ENCODE measurements around the gene NLRP12. TPM values are rescaled to one million over a fixed set of nuclear protein-coding genes. Genes with fewer than 3 reads are reported as not detected.
A peak's percentile ranks its signal among the peaks of the same experiment; 100 is the strongest.

Gene NLRP12, protein sequence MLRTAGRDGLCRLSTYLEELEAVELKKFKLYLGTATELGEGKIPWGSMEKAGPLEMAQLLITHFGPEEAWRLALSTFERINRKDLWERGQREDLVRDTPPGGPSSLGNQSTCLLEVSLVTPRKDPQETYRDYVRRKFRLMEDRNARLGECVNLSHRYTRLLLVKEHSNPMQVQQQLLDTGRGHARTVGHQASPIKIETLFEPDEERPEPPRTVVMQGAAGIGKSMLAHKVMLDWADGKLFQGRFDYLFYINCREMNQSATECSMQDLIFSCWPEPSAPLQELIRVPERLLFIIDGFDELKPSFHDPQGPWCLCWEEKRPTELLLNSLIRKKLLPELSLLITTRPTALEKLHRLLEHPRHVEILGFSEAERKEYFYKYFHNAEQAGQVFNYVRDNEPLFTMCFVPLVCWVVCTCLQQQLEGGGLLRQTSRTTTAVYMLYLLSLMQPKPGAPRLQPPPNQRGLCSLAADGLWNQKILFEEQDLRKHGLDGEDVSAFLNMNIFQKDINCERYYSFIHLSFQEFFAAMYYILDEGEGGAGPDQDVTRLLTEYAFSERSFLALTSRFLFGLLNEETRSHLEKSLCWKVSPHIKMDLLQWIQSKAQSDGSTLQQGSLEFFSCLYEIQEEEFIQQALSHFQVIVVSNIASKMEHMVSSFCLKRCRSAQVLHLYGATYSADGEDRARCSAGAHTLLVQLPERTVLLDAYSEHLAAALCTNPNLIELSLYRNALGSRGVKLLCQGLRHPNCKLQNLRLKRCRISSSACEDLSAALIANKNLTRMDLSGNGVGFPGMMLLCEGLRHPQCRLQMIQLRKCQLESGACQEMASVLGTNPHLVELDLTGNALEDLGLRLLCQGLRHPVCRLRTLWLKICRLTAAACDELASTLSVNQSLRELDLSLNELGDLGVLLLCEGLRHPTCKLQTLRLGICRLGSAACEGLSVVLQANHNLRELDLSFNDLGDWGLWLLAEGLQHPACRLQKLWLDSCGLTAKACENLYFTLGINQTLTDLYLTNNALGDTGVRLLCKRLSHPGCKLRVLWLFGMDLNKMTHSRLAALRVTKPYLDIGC
- total RNA-seq = 10 to 100 TPM in 1 of 3 donors, under 1 TPM in 2; 0.35 to 13.6 (median 0.84) TPM
- 1.4 TPM for total RNA-seq (2013)

DNA sequence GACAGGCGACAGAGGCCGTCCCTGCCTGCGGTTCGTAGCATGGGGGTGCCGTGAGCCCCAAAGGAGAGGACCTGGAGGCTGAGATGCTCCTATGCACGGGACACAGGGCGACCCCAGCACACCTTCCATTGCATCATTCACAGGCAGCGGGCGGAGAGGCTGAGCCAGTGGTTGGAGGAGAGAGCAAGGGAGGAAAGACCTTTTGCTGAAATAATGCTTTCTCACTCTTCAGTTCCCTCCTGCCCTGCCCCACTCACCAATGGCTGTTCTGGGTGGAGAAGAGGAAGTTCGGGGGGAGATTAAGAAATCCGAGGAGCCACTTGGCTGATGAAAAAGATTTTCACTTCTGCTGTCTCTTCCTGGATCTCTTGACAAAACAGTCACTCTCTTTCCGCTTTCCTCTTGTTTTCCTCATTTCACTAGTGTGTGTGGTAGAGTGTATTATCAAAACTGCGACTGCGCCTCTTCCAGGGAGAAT is at the start of gene NLRP12:
Gene NLRP12, minus strand, starts transcription at position 181 of the 478 bp plus-strand sequence. Its CDS starts 140 bp downstream, at position 41.
- Histone ChIP-seq H3K9me3 (ENCODE audit: control insufficient read depth, insufficient read depth, low read length) (no peaks in the 10 kb centered on the region), H3K4me3 (ENCODE audit: low read length) (no peak within 1 kb of the TSS), H3K4me1 (ENCODE audit: control insufficient read depth, insufficient read depth, low read length) (no peaks in the 10 kb centered on the region), H3K36me3 (ENCODE audit: control insufficient read depth, insufficient read depth, low read length) (no peaks in the 10 kb centered on the region), H3K27me3 (ENCODE audit: control insufficient read depth, insufficient read depth, low read length) (peaks cover 3% of the 10 kb centered on the region), H3K27ac (ENCODE audit: low read length) (peak within 1 kb of the TSS; percentile 11)
- WGBS (ENCODE audit: insufficient coverage) = 49% methylated on average over 5 of the region's 14 CpGs
- DNase-seq (peak in 1 of 2 donors; percentile 8), ATAC-seq (peak; percentile 12 to 90 (median 49))
- TF ChIP-seq, protein P1, sequence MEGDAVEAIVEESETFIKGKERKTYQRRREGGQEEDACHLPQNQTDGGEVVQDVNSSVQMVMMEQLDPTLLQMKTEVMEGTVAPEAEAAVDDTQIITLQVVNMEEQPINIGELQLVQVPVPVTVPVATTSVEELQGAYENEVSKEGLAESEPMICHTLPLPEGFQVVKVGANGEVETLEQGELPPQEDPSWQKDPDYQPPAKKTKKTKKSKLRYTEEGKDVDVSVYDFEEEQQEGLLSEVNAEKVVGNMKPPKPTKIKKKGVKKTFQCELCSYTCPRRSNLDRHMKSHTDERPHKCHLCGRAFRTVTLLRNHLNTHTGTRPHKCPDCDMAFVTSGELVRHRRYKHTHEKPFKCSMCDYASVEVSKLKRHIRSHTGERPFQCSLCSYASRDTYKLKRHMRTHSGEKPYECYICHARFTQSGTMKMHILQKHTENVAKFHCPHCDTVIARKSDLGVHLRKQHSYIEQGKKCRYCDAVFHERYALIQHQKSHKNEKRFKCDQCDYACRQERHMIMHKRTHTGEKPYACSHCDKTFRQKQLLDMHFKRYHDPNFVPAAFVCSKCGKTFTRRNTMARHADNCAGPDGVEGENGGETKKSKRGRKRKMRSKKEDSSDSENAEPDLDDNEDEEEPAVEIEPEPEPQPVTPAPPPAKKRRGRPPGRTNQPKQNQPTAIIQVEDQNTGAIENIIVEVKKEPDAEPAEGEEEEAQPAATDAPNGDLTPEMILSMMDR (IDR thresholded peaks at IDR 0.05) = no peak
- no peaks in the 10 kb centered on the region for H3K4me1 Mint-ChIP-seq
- intact Hi-C loops (cut with micrococcal nuclease) = no loop called here
- H3K9me3 Mint-ChIP-seq = no peaks in the 10 kb centered on the region
- H3K27ac Mint-ChIP-seq = no peak within 1 kb of the TSS
- H3K27me3 Mint-ChIP-seq (ENCODE audit: low read depth in 2 of 2) = peaks cover 15% of the 10 kb centered on the region in 2 donors
- H3K4me3 Mint-ChIP-seq = peak within 1 kb of the TSS; percentile 55
- H3K36me3 Mint-ChIP-seq = no peaks in the 10 kb centered on the region

DNA sequence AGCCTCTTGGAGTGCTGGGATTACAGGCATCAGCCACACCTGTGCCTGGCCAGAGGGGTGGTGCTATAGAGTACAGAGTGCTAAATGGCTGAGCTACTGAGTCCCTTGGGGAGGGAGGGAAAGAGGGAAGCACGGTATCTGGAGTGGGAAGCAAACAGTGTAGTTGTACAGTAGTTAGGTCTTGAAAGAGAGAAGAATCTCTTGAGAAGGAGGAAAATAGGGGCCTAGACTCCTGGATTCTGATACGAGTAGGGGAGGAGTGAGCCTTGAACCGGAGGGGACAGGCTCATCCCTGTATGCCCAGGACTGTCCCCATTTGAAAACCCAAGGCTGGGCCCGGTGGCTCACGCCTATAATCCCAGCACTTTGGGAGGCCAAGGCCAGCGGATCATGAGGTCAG is 48.6 kb upstream of the NLRP12 start:
- peaks cover 54% of the 10 kb centered on the region for H3K4me1 ChIP-seq (ENCODE audit: control insufficient read depth, insufficient read depth, low read length)

DNA sequence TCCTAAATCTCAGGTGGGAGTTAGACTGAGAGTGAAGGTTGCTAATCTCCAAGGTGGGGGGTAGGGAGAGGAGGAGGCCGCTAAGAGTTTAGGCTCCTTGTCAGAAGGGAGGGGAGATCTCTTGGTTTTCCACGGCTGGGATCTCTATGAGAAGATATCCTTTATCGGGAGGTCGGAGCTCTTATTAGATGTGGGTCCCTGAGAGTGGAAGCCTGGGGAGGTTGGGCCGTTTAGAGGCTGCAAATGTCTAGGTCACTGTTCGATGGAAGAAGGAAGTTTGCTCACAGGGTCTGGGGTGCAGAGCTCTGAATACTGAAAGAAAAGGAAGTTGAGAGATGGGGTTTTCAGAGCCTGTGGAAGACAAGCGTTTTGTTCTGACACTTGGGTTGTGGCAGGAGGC is 47.3 kb upstream of the NLRP12 start:
- WGBS (ENCODE audit: insufficient coverage) = 22% methylated on average over 7 of the region's 7 CpGs
- ATAC-seq = no peak
- H3K4me1 ChIP-seq (ENCODE audit: control insufficient read depth, insufficient read depth, low read length) = peaks cover 64% of the 10 kb centered on the region
- DNase-seq = peak; percentile 16 to 50
- H3K27ac Mint-ChIP-seq = peak overlapping the region; percentile 86 to 91
- intact Hi-C loops (cut with micrococcal nuclease) = no loop called here
- peak overlapping the region; percentile 78 for H3K4me3 Mint-ChIP-seq
- no peaks in the 10 kb centered on the region for H3K27me3 Mint-ChIP-seq (ENCODE audit: low read depth in 2 of 2)
- peaks cover 51 to 73% of the 10 kb centered on the region in 2 donors for H3K4me1 Mint-ChIP-seq
- peaks cover 0 to 3% of the 10 kb centered on the region in 2 donors for H3K9me3 Mint-ChIP-seq
- TF ChIP-seq, protein P1 (IDR thresholded peaks at IDR 0.05) = no peak
- H3K27me3 ChIP-seq (ENCODE audit: control insufficient read depth, insufficient read depth, low read length) = no peaks in the 10 kb centered on the region
- no peak overlapping the region for H3K4me3 ChIP-seq (ENCODE audit: low read length)
- no peaks in the 10 kb centered on the region for H3K9me3 ChIP-seq (ENCODE audit: control insufficient read depth, insufficient read depth, low read length)
- H3K27ac ChIP-seq (ENCODE audit: low read length) = peak overlapping the region; percentile 41
- H3K36me3 Mint-ChIP-seq = peaks cover 13% of the 10 kb centered on the region
- peaks cover 19% of the 10 kb centered on the region for H3K36me3 ChIP-seq (ENCODE audit: control insufficient read depth, insufficient read depth, low read length)

More for the DNA sequence above, 48.6 kb upstream of the NLRP12 start:
- Mint-ChIP-seq H3K36me3 (peaks cover 13% of the 10 kb centered on the region), H3K4me1 (peaks cover 49 to 68% of the 10 kb centered on the region in 2 donors), H3K9me3 (peaks cover 0 to 3% of the 10 kb centered on the region in 2 donors), H3K27me3 (ENCODE audit: low read depth in 2 of 2) (no peaks in the 10 kb centered on the region), H3K4me3 (peak overlapping the region; percentile 61), H3K27ac (peak overlapping the region; percentile 88 to 91)
- ATAC-seq (no peak), DNase-seq (peak in 1 of 2 donors; percentile 14)
- H3K36me3 ChIP-seq (ENCODE audit: control insufficient read depth, insufficient read depth, low read length) = peaks cover 19% of the 10 kb centered on the region
- TF ChIP-seq, protein P1 (IDR thresholded peaks at IDR 0.05) = no peak
- no peak overlapping the region for H3K27ac ChIP-seq (ENCODE audit: low read length)
- WGBS (ENCODE audit: insufficient coverage) = 90% methylated on average over 6 of the region's 6 CpGs
- intact Hi-C loops (cut with micrococcal nuclease) = no loop called here
- H3K4me3 ChIP-seq (ENCODE audit: low read length) = no peak overlapping the region
- no peaks in the 10 kb centered on the region for H3K9me3 ChIP-seq (ENCODE audit: control insufficient read depth, insufficient read depth, low read length)
- H3K27me3 ChIP-seq (ENCODE audit: control insufficient read depth, insufficient read depth, low read length) = no peaks in the 10 kb centered on the region
